Measurements from ENCODE around the gene PHKG2.
A peak's percentile ranks its signal among the peaks of the same experiment; 100 is the strongest.

PHKG2 gene

DNA sequence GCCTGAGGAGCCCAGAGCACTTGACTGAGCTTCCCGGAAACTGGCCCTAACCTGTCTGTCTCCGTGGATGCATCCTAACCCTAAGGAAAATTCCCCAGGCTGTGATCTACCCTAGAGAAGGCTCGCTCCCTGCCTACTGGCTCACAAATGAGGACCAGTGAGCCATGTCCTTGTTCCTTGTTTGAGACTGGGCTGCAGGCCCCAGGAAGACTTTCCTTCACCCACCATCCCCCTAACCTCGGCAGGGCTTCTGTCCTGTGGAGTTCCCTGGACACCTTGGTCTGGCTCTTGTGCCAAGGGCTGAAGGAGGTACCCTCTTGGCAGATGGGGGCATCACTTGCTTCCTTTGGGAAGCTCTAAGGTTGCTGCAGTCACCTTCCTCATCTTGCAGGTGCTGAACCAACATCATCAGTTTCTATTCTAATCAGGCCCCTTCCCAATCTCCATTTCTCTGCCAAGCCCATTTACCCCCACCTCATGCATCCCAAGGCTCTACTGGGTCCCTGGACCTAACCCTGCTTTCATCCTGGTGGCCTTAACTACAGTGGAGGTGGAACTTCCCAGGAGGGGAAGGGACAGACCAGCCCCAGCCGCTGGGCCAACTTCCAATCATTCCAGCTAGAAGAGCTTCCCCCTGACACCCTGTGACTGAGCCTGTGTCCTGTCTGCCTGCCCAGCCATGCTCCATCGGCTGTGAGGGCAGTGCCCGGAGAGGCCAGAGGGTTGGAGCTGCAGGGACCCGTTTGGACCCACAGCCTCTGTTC is 26.3 kb downstream of the PHKG2 start:
- no peak for DNase-seq (ENCODE audit: low read depth in 2 of 2)

GRCh38 chr16:30775131-30775391 is 26.8 kb downstream of the PHKG2 start:
- no peak for DNase-seq (ENCODE audit: low read depth in 2 of 2)

GRCh38 chr16:30775392-30776188 is 27.4 kb downstream of the PHKG2 start:
- DNase-seq (ENCODE audit: low read depth in 2 of 2): peak in 1 of 2 donors; percentile 8

DNA sequence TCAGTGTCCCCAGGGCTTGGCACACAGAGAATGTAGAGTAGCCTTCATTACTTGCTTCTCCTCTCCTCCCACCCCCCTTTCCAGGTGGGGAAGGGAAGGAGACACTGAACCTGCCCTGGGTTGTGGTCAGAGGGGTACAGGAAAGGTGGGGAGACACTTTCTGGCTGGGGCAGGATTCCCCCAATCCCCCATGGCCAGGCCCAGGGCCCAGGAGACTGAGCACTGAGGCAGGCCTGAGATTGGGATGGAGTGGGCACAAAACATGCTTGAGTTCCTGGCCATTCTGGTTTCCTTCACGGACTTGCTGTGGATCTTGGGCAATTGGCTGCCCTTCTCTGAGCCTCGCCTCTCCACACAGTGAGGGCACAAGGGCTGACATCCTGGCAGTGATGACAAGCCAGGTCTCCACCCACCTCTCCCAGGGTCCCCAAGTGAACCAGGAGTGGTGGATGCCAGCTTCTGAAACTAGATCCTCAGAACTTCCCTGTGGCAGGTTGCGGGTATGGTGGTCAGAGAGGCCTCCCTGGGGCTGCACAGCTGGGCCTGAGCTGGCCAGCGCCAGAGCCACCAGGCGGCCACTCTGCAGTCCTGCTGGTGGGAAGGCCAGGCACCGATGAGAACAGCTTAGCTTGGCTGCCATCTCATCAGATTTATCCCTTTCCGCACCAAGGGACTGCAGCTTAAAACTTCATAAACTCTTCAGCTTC is 29.5 kb downstream of the PHKG2 start:
- no peak for DNase-seq (ENCODE audit: low read depth in 2 of 2)

- no peak for DNase-seq (ENCODE audit: low read depth in 2 of 2)
Observed at GRCh38 chr16:30778549-30779244, 30.5 kb downstream of the PHKG2 start.

DNA sequence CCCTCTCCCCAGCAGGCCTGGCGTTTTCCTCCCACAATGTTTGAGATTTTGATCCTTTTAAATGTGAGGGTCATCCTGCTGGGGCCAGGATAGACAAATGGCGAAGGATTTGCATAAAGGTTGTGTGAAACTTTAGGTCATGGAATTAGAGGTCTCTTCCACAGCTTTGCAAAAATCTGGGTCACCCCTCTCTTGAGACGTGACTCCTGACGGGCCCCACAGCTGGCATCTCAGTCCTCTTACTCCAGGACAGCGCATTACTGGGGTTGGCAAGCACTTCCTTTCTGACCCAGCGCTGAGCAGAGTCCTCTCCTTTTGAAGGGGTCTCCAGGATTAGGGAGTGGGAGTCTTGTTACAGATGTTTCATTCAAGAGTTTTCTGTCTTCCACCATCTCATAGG is 31.4 kb downstream of the PHKG2 start:
- no peak for DNase-seq (ENCODE audit: low read depth in 2 of 2)

- no peak for DNase-seq (ENCODE audit: low read depth in 2 of 2)
Observed at GRCh38 chr16:30780021-30780420, 31.8 kb downstream of the PHKG2 start.

- no peak for DNase-seq (ENCODE audit: low read depth in 2 of 2)
Observed at GRCh38 chr16:30780549-30780948, 32.3 kb downstream of the PHKG2 start.

DNA sequence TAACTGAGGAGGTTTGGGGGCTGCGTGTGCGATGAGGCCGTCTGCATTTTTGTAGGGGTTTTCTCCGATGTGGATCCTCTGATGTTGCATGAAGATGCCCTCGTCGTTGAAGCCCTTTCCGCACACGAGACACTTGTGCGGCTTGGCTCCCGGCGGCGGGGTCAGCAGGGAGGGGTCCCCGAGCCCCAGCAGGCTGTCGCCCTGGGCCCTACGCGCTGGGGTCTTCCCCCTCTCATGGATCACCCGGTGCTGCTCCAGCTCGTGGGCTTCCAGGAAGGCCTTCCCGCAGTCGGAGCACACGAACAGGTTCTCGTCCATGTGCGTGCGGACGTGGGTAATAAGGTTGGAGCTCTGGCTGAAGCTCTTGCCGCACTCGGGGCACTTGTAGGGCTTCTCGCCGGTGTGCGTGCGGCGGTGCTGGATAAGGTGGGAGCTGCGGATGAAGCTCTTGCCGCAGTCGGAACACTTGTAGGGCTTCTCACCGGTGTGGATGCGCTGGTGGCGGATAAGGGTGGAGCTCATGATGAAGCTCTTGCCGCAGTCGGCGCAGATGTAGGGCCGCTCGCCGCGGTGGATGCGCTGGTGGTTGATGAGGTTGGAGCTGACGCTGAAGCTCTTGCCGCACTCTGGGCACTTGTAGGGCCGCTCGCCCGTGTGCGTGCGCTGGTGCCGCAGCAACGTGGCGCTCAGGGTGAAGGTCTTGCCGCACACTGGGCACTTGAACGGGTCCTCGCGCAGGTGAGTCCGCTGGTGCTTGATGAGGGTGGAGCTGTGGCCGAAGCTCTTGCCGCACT is 34.5 kb downstream of the PHKG2 start:
- no peak for DNase-seq (ENCODE audit: low read depth in 2 of 2)

GRCh38 chr16:30783280-30784109 is 35.3 kb downstream of the PHKG2 start:
- no peak for DNase-seq (ENCODE audit: low read depth in 2 of 2)

- DNase-seq (ENCODE audit: low read depth in 2 of 2): no peak
Observed at GRCh38 chr16:30784215-30784614, 36.0 kb downstream of the PHKG2 start.

GRCh38 chr16:30785126-30786106 is 37.2 kb downstream of the PHKG2 start:
- no peak for DNase-seq (ENCODE audit: low read depth in 2 of 2)

DNA sequence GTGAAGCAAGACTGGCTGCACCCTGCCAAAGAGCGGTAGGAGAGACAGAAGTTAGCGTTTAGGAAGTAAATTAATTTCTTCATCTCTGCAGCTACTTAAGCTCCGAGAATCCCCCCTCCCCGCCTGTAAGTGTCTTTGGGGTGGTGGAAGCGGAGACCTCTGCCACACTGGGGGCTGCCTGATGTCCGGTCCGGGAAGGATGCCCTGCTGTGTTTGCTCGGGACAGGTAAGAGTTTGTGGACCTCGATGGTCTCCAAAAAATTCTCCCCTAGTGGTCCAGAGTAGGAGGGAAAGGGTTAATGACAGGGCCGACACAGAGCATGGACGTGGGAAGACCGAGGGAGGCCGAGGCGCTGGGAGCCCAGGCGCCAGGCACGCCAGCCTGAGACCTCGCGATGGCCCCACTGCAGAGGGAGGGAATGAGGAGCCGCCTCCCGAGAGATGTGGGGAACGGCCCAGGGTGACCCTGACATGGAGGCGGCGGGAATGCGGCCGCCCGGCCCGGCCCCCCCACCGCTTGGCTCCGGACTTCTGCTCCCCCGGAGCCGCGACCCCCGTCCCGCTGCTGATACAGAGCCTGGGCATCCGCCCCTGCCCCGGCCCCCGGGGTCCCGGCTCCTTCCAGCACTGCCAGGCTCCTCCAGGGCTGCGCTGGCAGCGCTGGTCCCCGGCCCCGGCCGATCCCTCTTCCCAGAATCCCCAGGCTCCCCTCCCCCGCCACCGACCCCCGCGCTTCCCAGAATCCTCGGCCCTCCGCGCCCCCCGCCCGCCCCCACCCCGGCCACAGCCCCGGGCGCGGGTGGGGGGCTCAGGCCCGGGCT is 38.1 kb downstream of the PHKG2 start:
- no peak for DNase-seq (ENCODE audit: low read depth in 2 of 2)

- no peak for DNase-seq (ENCODE audit: low read depth in 2 of 2)
Observed at GRCh38 chr16:30786936-30787612, 38.8 kb downstream of the PHKG2 start, which contains the start of gene ZNF629. Gene ZNF629 (minus strand): TSS chr16:30787205. CDS start chr16:30784482, 2,723 bp downstream.

- DNase-seq (ENCODE audit: low read depth in 2 of 2): no peak
Observed at GRCh38 chr16:30787613-30788378, 39.6 kb downstream of the PHKG2 start.

DNA sequence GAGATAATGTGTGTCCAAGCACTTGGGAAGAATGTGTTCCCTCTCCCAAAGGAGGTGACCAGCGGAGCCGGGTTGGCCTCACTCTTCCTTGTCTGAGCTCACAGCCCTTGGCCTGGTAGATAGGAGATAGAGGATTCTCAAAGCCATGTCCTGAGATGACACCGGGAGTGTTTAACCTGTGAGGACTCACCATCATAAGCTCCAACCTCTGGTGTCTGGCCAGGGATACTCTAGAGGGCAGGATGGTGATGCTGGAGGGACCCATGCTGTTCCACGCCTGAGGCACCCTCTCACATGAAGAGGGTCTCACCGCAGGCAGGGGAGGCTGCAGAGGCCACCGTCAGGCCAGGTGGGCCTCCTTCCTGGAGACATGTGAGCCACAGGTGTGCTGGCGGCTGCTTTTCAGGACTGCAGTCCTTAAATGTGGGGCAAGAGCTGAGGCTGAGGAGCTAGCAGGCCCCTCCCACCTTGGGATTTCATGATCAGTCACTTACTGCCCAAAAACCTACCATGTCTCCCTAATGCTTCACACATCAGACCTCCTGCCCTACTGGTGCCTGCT is 45.4 kb downstream of the PHKG2 start:
- no peak for DNase-seq (ENCODE audit: low read depth in 2 of 2)

- no peak for DNase-seq (ENCODE audit: low read depth in 2 of 2)
Observed at GRCh38 chr16:30794634-30795033, 46.4 kb downstream of the PHKG2 start.
